ENCODE measurements around the gene AHCYL2.
A peak's percentile ranks its signal among the peaks of the same experiment; 100 is the strongest.

The AHCYL2 gene

DNA sequence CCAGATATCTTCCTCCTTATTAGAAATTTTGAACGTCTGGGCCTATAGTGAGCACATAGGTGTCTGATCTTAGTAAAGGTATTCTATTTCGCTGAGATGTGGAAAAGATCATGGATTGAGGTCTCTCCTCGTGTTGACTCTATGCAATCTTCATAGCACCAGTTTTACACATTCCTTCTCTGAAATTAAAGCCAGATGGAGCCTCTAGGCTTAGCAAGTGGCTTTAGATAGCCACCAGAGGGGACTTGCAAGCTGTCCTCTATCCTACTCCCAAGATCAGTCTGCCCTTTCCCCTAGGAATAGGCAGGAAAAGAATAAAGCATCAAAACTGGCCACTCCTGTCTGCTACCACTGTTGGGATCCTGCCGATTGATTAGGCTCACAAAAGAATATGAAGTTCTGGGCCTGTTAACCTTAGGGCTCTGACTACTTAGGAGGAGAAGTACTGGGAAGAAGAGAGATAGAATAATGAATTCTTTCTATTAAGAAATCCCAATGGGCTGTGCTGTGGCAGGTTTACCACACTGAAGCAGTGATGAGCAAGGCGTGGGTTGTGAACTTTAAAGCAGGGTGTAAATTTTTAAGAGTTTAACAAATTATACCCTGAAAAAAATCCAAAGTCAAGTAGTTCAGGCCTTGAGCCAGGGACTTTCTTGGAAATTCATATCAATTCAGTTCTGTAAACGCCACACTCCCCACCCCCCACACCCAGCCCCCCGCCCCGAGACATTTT, 207.2 kb downstream of the AHCYL2 start:
- TF ChIP-seq, protein P1, sequence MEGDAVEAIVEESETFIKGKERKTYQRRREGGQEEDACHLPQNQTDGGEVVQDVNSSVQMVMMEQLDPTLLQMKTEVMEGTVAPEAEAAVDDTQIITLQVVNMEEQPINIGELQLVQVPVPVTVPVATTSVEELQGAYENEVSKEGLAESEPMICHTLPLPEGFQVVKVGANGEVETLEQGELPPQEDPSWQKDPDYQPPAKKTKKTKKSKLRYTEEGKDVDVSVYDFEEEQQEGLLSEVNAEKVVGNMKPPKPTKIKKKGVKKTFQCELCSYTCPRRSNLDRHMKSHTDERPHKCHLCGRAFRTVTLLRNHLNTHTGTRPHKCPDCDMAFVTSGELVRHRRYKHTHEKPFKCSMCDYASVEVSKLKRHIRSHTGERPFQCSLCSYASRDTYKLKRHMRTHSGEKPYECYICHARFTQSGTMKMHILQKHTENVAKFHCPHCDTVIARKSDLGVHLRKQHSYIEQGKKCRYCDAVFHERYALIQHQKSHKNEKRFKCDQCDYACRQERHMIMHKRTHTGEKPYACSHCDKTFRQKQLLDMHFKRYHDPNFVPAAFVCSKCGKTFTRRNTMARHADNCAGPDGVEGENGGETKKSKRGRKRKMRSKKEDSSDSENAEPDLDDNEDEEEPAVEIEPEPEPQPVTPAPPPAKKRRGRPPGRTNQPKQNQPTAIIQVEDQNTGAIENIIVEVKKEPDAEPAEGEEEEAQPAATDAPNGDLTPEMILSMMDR (IDR thresholded peaks at IDR 0.05; ENCODE audit: control extremely low read depth, extremely low read depth, low read depth, missing control alignments): no peak
- ChIA-PET POLR2A (no interaction called here), CTCF (interaction anchor here (1.4 to 3.0 kb wide), 4 partner anchors 17 to 64 kb away, joined by 3 to 17 read pairs (median 4); no protein-coding TSS in a partner anchor)
- no peak for DNase-seq (ENCODE audit: extremely low spot score)

- TF ChIP-seq, protein P1 (IDR thresholded peaks at IDR 0.05; ENCODE audit: control extremely low read depth, extremely low read depth, low read depth, missing control alignments): no peak
- DNase-seq (ENCODE audit: extremely low spot score): peak; percentile 94
- POLR2A ChIA-PET: interaction anchor here (1.4 kb wide), 1 partner anchor 10 kb away, joined by 4 read pairs; no protein-coding TSS in a partner anchor
- CTCF ChIA-PET: interaction anchor here (0.7 to 3.0 kb wide), 20 partner anchors 9 to 550 kb away, joined by 3 to 17 read pairs (median 4); no protein-coding TSS in a partner anchor
These were observed 209.2 kb downstream of the AHCYL2 start, which contains the start of gene STRIP2 for GRCh38 chr7:129433847-129434674. Gene STRIP2, plus strand, starts transcription at chr7:129434432. Its CDS starts 41 bp downstream, at chr7:129434473.

DNA sequence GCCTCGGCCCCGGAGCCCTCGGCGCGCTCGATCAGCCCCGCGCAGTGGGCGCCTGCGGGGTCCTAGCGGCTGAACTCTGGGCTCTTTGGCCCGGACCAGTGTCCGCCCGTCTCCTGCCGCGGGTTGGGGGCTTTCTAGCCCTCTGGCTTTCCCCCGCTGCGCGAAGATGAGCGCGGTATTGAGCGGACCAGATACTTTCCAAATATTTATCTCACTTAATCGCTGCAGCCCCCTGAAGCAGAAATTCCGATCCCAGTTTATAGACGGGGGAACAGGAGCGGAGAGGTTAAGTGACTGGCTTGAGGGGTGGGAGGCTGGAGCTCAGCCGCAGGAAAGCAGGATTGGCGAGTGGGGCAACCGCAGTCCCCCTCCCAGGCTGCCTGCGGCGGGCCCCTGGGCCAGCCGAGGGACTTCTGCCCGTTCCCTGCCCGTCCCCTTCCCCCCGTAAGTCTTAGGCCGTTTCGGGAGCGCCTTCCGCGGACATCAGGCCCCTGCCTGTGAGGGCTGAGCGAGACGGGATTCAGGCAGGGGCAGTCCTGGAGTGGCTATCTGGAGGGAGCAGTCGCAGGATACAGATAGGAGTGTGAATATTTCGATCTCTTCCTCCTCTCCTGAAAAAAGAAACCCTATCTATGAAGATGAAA, 210.0 kb downstream of the AHCYL2 start:
- POLR2A ChIA-PET: interaction anchor here (1.4 kb wide), 1 partner anchor 9 kb away, joined by 4 read pairs; no protein-coding TSS in a partner anchor
- DNase-seq (ENCODE audit: extremely low spot score): no peak
- TF ChIP-seq, protein P1 (IDR thresholded peaks at IDR 0.05; ENCODE audit: control extremely low read depth, extremely low read depth, low read depth, missing control alignments): no peak
- CTCF ChIA-PET: interaction anchor here (0.7 to 3.0 kb wide), 19 partner anchors 9 to 551 kb away, joined by 3 to 17 read pairs (median 5); no protein-coding TSS in a partner anchor

DNA sequence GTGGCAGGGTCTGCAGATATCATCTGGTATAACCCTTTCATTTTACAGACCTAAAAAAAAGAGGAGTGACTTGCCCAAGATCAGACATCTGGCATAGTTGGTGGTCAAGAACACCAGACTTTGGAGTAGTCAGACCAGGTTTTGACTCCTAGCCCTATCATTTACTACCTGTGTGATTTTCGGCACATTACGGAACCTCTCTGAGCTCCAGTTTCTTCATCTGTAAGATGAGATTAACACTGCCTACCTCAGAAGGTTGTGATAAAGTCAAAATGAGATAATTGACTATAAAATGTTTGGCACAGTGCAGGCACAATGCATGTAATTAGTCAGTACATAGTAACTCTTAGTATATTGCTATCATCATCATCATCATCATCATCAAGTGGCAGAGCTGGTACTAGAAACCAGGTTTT, 210.6 kb downstream of the AHCYL2 start:
- ChIA-PET POLR2A (no interaction called here), CTCF (interaction anchor here (1.1 to 2.9 kb wide), 5 partner anchors 22 to 551 kb away, joined by 3 to 12 read pairs (median 5); no protein-coding TSS in a partner anchor)
- no peak for DNase-seq (ENCODE audit: extremely low spot score)
- TF ChIP-seq, protein P1 (IDR thresholded peaks at IDR 0.05; ENCODE audit: control extremely low read depth, extremely low read depth, low read depth, missing control alignments): no peak

DNA sequence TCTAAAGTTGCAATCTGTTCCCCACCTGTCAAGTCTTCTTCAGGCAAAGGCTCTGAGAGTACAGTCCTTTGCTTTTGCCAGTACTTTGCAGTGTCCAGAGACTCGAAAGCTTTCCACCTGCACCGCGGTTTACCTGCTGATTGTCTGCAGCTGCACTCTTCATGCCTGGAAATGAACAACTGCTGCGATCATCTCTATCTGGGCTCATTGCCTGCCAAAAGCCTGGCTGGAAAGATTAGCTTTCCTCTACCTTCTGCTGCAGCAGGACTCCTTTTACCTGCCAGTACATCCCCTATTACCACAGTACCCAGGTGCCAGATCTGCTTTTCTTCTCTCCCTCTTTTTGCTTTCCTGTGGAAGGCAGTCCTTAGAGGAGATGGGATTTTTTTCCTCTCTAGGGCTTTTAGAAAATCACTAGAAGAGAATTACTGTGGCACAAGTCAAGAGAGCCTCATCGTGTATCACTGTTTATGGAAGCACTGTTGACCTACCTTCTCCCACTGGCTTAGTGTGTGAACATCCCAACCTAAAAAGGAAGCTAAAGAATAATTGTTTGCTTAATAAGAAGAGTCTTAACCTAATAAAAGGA, 211.6 kb downstream of the AHCYL2 start:
- ChIA-PET POLR2A (no interaction called here), CTCF (interaction anchor here (0.9 to 1.3 kb wide), 4 partner anchors 9 to 93 kb away, joined by 3 to 4 read pairs (median 3); no protein-coding TSS in a partner anchor)

More for the DNA sequence above, 211.6 kb downstream of the AHCYL2 start:
- no peak for DNase-seq (ENCODE audit: extremely low spot score)
- TF ChIP-seq, protein P1 (IDR thresholded peaks at IDR 0.05; ENCODE audit: control extremely low read depth, extremely low read depth, low read depth, missing control alignments): no peak

Data from GM10248 (cell line).